ENCODE results near the gene NF1. TPM values are rescaled to one million over a fixed set of nuclear protein-coding genes. Genes with fewer than 3 reads are reported as not detected.

NF1 gene
- polyA plus RNA-seq, 3 donors, result 1.2 to 7.4 (median 2.1) TPM

DNA sequence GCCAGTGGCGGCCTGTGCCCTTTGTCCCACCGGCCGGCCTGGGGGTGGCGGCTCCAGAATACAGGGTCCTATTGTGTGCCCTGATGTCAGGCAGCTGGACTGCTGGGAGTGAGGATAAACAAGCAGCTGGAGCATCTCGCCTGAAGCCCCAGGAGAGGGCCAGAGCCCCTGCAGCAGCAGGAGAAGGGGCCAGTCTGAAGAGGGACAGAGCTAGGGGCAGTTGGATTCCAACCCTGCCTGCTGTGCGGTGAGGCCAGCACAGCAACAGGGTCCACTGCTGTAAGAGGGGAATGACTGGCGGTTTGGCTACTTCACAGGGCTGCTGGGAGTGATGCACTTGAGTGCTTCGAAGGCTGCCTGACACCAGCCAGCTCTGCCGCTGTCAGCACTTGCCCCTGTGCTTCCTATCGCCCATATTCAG is 321.7 kb downstream of the NF1 start:
- no peaks in the 10 kb centered on the region for H3K36me3 ChIP-seq (replicated peaks in 1 of 2; ENCODE audit: control insufficient read depth in 1 of 2, insufficient read depth in 2 of 2, low read length in 2 of 2)
- peaks cover 20 to 25% of the 10 kb centered on the region in 2 donors for H3K4me1 ChIP-seq (ENCODE audit: control insufficient read depth in 1 of 2, insufficient read depth in 2 of 2, low read length in 2 of 2)
- H2AFZ ChIP-seq (ENCODE audit: insufficient read depth, low read depth, low read length, poor library complexity, severe bottlenecking), result peak overlapping the region; percentile 11
- H4K20me1 ChIP-seq (ENCODE audit: insufficient read depth, low read length), result no peaks in the 10 kb centered on the region
- no peak for DNase-seq
- Mint-ChIP-seq H3K4me3 (no peak overlapping the region), H3K27me3 (ENCODE audit: low read depth in 3 of 3) (peaks cover 0 to 10% (median 6%) of the 10 kb centered on the region in 3 donors), H3K36me3 (no peaks in the 10 kb centered on the region), H3K27ac (peak overlapping the region in 1 of 7 donors; percentile 62), H3K9me3 (peaks cover 0 to 2% (median under 1%) of the 10 kb centered on the region in 7 donors), H3K4me1 (peaks cover 27% of the 10 kb centered on the region)
- H3K9me3 ChIP-seq (replicated peaks in 1 of 2; ENCODE audit: control insufficient read depth in 1 of 2, insufficient read depth in 1 of 2, low read length in 2 of 2), result no peaks in the 10 kb centered on the region
- H3K79me2 ChIP-seq (ENCODE audit: insufficient read depth, low read length), result no peaks in the 10 kb centered on the region
- H3K9ac ChIP-seq (ENCODE audit: insufficient read depth, low read length, poor library complexity, severe bottlenecking), result no peak overlapping the region
- intact Hi-C loops (cut with micrococcal nuclease), result no loop called here
- TF ChIP-seq, protein P1, sequence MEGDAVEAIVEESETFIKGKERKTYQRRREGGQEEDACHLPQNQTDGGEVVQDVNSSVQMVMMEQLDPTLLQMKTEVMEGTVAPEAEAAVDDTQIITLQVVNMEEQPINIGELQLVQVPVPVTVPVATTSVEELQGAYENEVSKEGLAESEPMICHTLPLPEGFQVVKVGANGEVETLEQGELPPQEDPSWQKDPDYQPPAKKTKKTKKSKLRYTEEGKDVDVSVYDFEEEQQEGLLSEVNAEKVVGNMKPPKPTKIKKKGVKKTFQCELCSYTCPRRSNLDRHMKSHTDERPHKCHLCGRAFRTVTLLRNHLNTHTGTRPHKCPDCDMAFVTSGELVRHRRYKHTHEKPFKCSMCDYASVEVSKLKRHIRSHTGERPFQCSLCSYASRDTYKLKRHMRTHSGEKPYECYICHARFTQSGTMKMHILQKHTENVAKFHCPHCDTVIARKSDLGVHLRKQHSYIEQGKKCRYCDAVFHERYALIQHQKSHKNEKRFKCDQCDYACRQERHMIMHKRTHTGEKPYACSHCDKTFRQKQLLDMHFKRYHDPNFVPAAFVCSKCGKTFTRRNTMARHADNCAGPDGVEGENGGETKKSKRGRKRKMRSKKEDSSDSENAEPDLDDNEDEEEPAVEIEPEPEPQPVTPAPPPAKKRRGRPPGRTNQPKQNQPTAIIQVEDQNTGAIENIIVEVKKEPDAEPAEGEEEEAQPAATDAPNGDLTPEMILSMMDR (IDR thresholded peaks at IDR 0.05), result no peak
- no peaks in the 10 kb centered on the region for H3K27me3 ChIP-seq (ENCODE audit: control insufficient read depth in 2 of 2, insufficient read depth in 2 of 2, low read length in 2 of 2)
- 92% methylated on average over 10 of the region's 10 CpGs for WGBS (ENCODE audit: insufficient coverage)
- H3K4me2 ChIP-seq (replicated peaks; ENCODE audit: extremely low read depth, low read length, poor library complexity, severe bottlenecking), result no peak overlapping the region
- no peak overlapping the region for H3K27ac ChIP-seq (ENCODE audit: low read depth in 1 of 2, low read length in 2 of 2)
- H3K4me3 ChIP-seq (replicated peaks in 1 of 3; ENCODE audit: low read depth in 2 of 3, low read length in 3 of 3), result no peak overlapping the region

DNA sequence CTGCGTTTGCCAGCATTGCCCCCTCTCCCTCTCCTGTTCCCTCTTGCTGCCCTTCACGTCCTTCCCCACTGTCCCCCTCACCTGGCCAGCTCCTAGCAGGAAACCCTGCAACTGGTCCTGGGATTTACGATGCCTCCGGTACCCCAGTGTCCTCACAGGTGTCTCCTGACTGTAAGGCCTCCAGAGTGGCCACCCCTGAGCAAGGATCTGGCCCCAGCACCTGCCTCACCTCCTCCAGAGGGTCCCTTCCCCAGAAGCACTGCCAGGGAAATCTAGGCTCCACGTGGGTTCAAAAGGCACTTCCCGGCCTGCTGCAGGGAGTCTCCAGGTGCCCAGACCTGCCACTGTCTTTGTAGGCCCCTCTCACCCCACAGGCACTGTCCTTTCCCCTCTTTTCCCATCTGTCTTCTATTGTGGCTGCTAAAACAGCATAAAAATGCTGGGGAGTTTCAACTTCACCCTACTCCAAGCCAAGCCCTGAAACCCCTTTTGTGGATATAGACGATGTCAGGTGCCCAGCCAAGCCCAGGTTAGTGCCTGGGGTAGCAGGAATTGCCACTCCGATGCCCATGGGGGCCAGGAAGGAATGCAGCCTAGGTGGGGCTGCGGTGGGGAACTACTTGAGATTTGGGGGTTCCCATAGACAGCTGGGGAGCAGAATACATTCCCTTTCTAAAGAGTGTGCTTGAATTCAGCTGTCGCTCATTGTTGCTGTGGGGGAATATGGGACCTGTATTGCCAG is 322.4 kb downstream of the NF1 start:
- TF ChIP-seq, protein P1 (IDR thresholded peaks at IDR 0.05), result no peak
- Mint-ChIP-seq H3K36me3 (no peaks in the 10 kb centered on the region), H3K9me3 (peaks cover 0 to 9% (median 2%) of the 10 kb centered on the region in 7 donors), H3K4me1 (peaks cover 27% of the 10 kb centered on the region), H3K27me3 (ENCODE audit: low read depth in 3 of 3) (peaks cover 0 to 10% (median 6%) of the 10 kb centered on the region in 3 donors), H3K27ac (no peak overlapping the region), H3K4me3 (no peak overlapping the region)
- Histone ChIP-seq H3K27ac (ENCODE audit: low read depth in 1 of 2, low read length in 2 of 2) (no peak overlapping the region), H4K20me1 (ENCODE audit: insufficient read depth, low read length) (no peaks in the 10 kb centered on the region), H3K4me1 (ENCODE audit: control insufficient read depth in 1 of 2, insufficient read depth in 2 of 2, low read length in 2 of 2) (peaks cover 20 to 25% of the 10 kb centered on the region in 2 donors), H3K79me2 (ENCODE audit: insufficient read depth, low read length) (no peaks in the 10 kb centered on the region), H2AFZ (ENCODE audit: insufficient read depth, low read depth, low read length, poor library complexity, severe bottlenecking) (no peak overlapping the region), H3K9ac (ENCODE audit: insufficient read depth, low read length, poor library complexity, severe bottlenecking) (no peak overlapping the region), H3K9me3 (replicated peaks in 1 of 2; ENCODE audit: control insufficient read depth in 1 of 2, insufficient read depth in 1 of 2, low read length in 2 of 2) (peaks cover 4% of the 10 kb centered on the region in 2 donors), H3K4me2 (replicated peaks; ENCODE audit: extremely low read depth, low read length, poor library complexity, severe bottlenecking) (no peak overlapping the region), H3K27me3 (ENCODE audit: control insufficient read depth in 2 of 2, insufficient read depth in 2 of 2, low read length in 2 of 2) (no peaks in the 10 kb centered on the region), H3K36me3 (replicated peaks in 1 of 2; ENCODE audit: control insufficient read depth in 1 of 2, insufficient read depth in 2 of 2, low read length in 2 of 2) (no peaks in the 10 kb centered on the region), H3K4me3 (replicated peaks in 1 of 3; ENCODE audit: low read depth in 2 of 3, low read length in 3 of 3) (no peak overlapping the region)
- intact Hi-C loops (cut with micrococcal nuclease), result no loop called here
- DNase-seq, result no peak
- 91% methylated on average over 9 of the region's 10 CpGs for WGBS (ENCODE audit: insufficient coverage)
